ENCODE data around the gene LRPAP1. TPM values are rescaled to one million over a fixed set of nuclear protein-coding genes. Genes with fewer than 3 reads are reported as not detected.

LRPAP1 gene
- polyA plus RNA-seq, 1 of the 3 experiments (the other 2 are of a cell fraction) = 209 TPM

DNA sequence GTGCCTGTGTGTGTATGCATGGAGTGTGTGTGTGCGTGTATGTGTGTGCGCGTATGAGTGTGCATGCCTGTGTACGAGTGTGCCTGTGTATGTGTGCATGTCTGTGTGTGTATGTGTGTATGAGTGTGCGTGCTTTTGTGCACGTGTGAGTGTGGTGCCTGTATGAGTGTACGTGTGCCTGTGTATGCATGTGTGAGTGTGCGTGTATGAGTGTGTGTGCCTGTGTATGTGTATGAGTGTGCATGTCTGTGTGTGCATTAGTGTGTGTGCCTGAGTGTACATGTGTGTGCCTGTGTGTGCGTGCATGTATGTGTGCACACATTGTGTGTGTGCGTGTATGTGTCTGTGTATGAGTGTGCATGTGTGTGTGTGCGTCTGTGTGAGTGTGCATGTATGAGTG is 63.4 kb downstream of the LRPAP1 start:
- Histone ChIP-seq H3K27me3 (ENCODE audit: insufficient read depth) (no peaks in the 10 kb centered on the region), H3K9me2 (no peaks in the 10 kb centered on the region), H3K4me2 (no peak overlapping the region), H3K9me3 (no peaks in the 10 kb centered on the region), H3K4me1 (ENCODE audit: control insufficient read depth in 1 of 2, insufficient read depth in 2 of 2, low read depth in 1 of 2, low read length in 1 of 2) (no peaks in the 10 kb centered on the region), H3K4me3 (ENCODE audit: low read depth in 2 of 2, low read length in 1 of 2) (no peak overlapping the region), H3K79me2 (ENCODE audit: insufficient read depth) (no peaks in the 10 kb centered on the region), H3F3A (replicated peaks; ENCODE audit: insufficient read depth) (peaks cover 7% of the 10 kb centered on the region), H3K27ac (ENCODE audit: low read depth in 2 of 2, low read length in 1 of 2) (no peak overlapping the region), H4K20me1 (ENCODE audit: insufficient read depth) (no peaks in the 10 kb centered on the region), H3K9ac (no peak overlapping the region), H3K36me3 (replicated peaks in 1 of 2; ENCODE audit: control insufficient read depth in 1 of 2, insufficient read depth in 2 of 2, low read length in 1 of 2) (no peaks in the 10 kb centered on the region), H2AFZ (ENCODE audit: low read depth) (no peak overlapping the region)
- ChIA-PET POLR2A (no interaction called here), CTCF (no interaction called here)
- no peak for DNase-seq
- no peak for TF ChIP-seq SMC3 (IDR thresholded peaks at IDR 0.05; ENCODE audit: low read depth, low read length)
- TF ChIP-seq NRF1 (IDR thresholded peaks at IDR 0.05; ENCODE audit: low read depth, low read length) = no peak
- TF ChIP-seq TCF12 (IDR thresholded peaks at IDR 0.05) = no peak
- TF ChIP-seq GABPA (IDR thresholded peaks at IDR 0.05; ENCODE audit: low read depth) = no peak
- TF ChIP-seq ELF1 (IDR thresholded peaks at IDR 0.05) = no peak
- no peak for TF ChIP-seq EZH2phosphoT487 (IDR thresholded peaks at IDR 0.05; ENCODE audit: borderline replicate concordance, low read depth)
- TF ChIP-seq FOXJ3 (CRISPR knock-in tag; IDR thresholded peaks at IDR 0.05) = no peak
- no peak for TF ChIP-seq YY1 (IDR thresholded peaks at IDR 0.05; ENCODE audit: low read depth)
- 87% methylated on average over 11 of the region's 11 CpGs for WGBS (ENCODE audit: low lambda C conversion rate)

DNA sequence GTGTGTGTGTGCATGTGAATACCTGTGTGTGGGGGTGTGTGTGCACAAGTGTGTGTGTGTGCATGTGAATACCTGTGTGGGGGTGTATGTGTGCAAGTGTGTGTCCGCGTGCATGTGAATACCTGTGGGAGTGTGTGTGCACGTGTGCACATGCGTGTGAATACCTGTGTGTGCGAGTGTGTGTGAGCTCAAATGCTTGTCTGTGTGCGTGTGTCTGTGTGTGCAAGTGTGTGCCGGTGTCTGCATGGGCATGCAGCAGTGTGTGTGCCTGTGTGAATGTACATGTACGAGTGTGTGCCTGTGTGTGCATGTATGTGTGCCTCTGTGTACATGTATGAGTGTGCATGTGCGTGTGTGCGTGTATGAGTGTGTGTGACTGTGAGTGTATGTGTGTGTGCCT is 64.1 kb downstream of the LRPAP1 start:
- no peaks in the 10 kb centered on the region for H3K79me2 ChIP-seq (ENCODE audit: insufficient read depth)
- H3K9me2 ChIP-seq = no peaks in the 10 kb centered on the region
- H2AFZ ChIP-seq (ENCODE audit: low read depth) = no peak overlapping the region
- TF ChIP-seq USF1 (IDR thresholded peaks at IDR 0.05; ENCODE audit: borderline replicate concordance, low read depth) = no peak
- no peak for TF ChIP-seq TCF12 (IDR thresholded peaks at IDR 0.05)
- no peak for TF ChIP-seq FOSL2 (IDR thresholded peaks at IDR 0.05; ENCODE audit: borderline replicate concordance, low read depth)
- no peak for TF ChIP-seq ELF1 (IDR thresholded peaks at IDR 0.05)
- no peak for TF ChIP-seq SMC3 (IDR thresholded peaks at IDR 0.05; ENCODE audit: low read depth, low read length)
- TF ChIP-seq GABPA (IDR thresholded peaks at IDR 0.05; ENCODE audit: low read depth) = no peak
- no peak for TF ChIP-seq USF2 (IDR thresholded peaks at IDR 0.05; ENCODE audit: borderline replicate concordance, low read depth, low read length)
- TF ChIP-seq, protein P1, sequence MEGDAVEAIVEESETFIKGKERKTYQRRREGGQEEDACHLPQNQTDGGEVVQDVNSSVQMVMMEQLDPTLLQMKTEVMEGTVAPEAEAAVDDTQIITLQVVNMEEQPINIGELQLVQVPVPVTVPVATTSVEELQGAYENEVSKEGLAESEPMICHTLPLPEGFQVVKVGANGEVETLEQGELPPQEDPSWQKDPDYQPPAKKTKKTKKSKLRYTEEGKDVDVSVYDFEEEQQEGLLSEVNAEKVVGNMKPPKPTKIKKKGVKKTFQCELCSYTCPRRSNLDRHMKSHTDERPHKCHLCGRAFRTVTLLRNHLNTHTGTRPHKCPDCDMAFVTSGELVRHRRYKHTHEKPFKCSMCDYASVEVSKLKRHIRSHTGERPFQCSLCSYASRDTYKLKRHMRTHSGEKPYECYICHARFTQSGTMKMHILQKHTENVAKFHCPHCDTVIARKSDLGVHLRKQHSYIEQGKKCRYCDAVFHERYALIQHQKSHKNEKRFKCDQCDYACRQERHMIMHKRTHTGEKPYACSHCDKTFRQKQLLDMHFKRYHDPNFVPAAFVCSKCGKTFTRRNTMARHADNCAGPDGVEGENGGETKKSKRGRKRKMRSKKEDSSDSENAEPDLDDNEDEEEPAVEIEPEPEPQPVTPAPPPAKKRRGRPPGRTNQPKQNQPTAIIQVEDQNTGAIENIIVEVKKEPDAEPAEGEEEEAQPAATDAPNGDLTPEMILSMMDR (IDR thresholded peaks at IDR 0.05) = no peak
- TF ChIP-seq SIN3A (IDR thresholded peaks at IDR 0.05; ENCODE audit: borderline replicate concordance, low read depth, low read length) = no peak
- no peak for TF ChIP-seq NRF1 (IDR thresholded peaks at IDR 0.05; ENCODE audit: low read depth, low read length)
- no peak for TF ChIP-seq TEAD4 (IDR thresholded peaks at IDR 0.05; ENCODE audit: borderline replicate concordance, insufficient read depth)
- no peak overlapping the region for H3K4me2 ChIP-seq
- no peaks in the 10 kb centered on the region for H3K36me3 ChIP-seq (replicated peaks in 1 of 2; ENCODE audit: control insufficient read depth in 1 of 2, insufficient read depth in 2 of 2, low read length in 1 of 2)
- no peak overlapping the region for H3K9ac ChIP-seq
- H3K9me3 ChIP-seq = no peaks in the 10 kb centered on the region
- H3K27ac ChIP-seq (ENCODE audit: low read depth in 2 of 2, low read length in 1 of 2) = no peak overlapping the region
- no peaks in the 10 kb centered on the region for H3K4me1 ChIP-seq (ENCODE audit: control insufficient read depth in 1 of 2, insufficient read depth in 2 of 2, low read depth in 1 of 2, low read length in 1 of 2)
- 87% methylated on average over 10 of the region's 10 CpGs for WGBS (ENCODE audit: low lambda C conversion rate)
- CTCF ChIA-PET = no interaction called here
- DNase-seq = no peak
- H4K20me1 ChIP-seq (ENCODE audit: insufficient read depth) = no peaks in the 10 kb centered on the region
- no peak overlapping the region for H3K4me3 ChIP-seq (ENCODE audit: low read depth in 2 of 2, low read length in 1 of 2)
- POLR2A ChIA-PET = no interaction called here
- no peaks in the 10 kb centered on the region for H3K27me3 ChIP-seq (ENCODE audit: insufficient read depth)
- peaks cover 7% of the 10 kb centered on the region for H3F3A ChIP-seq (replicated peaks; ENCODE audit: insufficient read depth)

All from SK-N-SH (cell line).